COLO829 (cell line): ENCODE measurements around the gene FAM200C.

Source experiments
- DNase-seq: peaks from one replicate; pipeline ENCODE4 v3.0.0; 2012; ENCODE audit warnings: low spot score

The FAM200C gene

GRCh38 chr5:160367261-160367660, 32.6 kb downstream of the FAM200C start:
- DNase-seq: no peak

- no peak for DNase-seq
These were observed 33.6 kb downstream of the FAM200C start for GRCh38 chr5:160366230-160366629.

GRCh38 chr5:160363660-160364395, 36.0 kb downstream of the FAM200C start:
- DNase-seq: no peak

GRCh38 chr5:160363211-160363610, 36.6 kb downstream of the FAM200C start:
- no peak for DNase-seq

- DNase-seq: no peak
These were observed 38.1 kb downstream of the FAM200C start for GRCh38 chr5:160361624-160362228.

- DNase-seq: no peak
These were observed 39.5 kb downstream of the FAM200C start for GRCh38 chr5:160360310-160360709.

- no peak for DNase-seq
These were observed 40.0 kb downstream of the FAM200C start for GRCh38 chr5:160359816-160360215.

GRCh38 chr5:160359242-160359641, 40.6 kb downstream of the FAM200C start:
- no peak for DNase-seq

- no peak for DNase-seq
These were observed 41.9 kb downstream of the FAM200C start for GRCh38 chr5:160357861-160358411.

- DNase-seq: no peak
These were observed 42.5 kb downstream of the FAM200C start for GRCh38 chr5:160357394-160357793.

GRCh38 chr5:160356550-160357347, 43.1 kb downstream of the FAM200C start:
- no peak for DNase-seq

GRCh38 chr5:160354666-160355065, 45.2 kb downstream of the FAM200C start:
- DNase-seq: no peak

GRCh38 chr5:160353379-160353778, 46.5 kb downstream of the FAM200C start:
- DNase-seq: no peak

GRCh38 chr5:160352308-160352707, 47.5 kb downstream of the FAM200C start:
- no peak for DNase-seq

GRCh38 chr5:160349935-160350303, 49.9 kb downstream of the FAM200C start:
- DNase-seq: no peak

- DNase-seq: no peak
These were observed 50.5 kb downstream of the FAM200C start for GRCh38 chr5:160349249-160349934.

- DNase-seq: no peak
These were observed 51.8 kb downstream of the FAM200C start for GRCh38 chr5:160348080-160348479.

GRCh38 chr5:160347448-160347847, 52.4 kb downstream of the FAM200C start:
- no peak for DNase-seq
